Measurements from ENCODE around the gene SPTLC1.

SPTLC1 gene

GRCh38 chr9:92071634-92072033 lies 43.6 kb downstream of the SPTLC1 start:
- DNase-seq = no peak

- no peak for DNase-seq
Observed at GRCh38 chr9:92066168-92066567, 49.0 kb downstream of the SPTLC1 start.

GRCh38 chr9:92064711-92065110 lies 50.5 kb downstream of the SPTLC1 start:
- no peak for DNase-seq

GRCh38 chr9:92061184-92061583 lies 54.0 kb downstream of the SPTLC1 start:
- no peak for DNase-seq

GRCh38 chr9:92059661-92060060 lies 55.6 kb downstream of the SPTLC1 start:
- no peak for DNase-seq

- no peak for DNase-seq
Observed at GRCh38 chr9:92058723-92059444, 56.3 kb downstream of the SPTLC1 start.

GRCh38 chr9:92058026-92058425 lies 57.2 kb downstream of the SPTLC1 start:
- DNase-seq = no peak

- no peak for DNase-seq
Observed at GRCh38 chr9:92057226-92057625, 58.0 kb downstream of the SPTLC1 start.

GRCh38 chr9:92055624-92056023 lies 59.6 kb downstream of the SPTLC1 start:
- DNase-seq = no peak

- no peak for DNase-seq
Observed at GRCh38 chr9:92048924-92049625, 66.1 kb downstream of the SPTLC1 start.

GRCh38 chr9:92047500-92047899 lies 67.7 kb downstream of the SPTLC1 start:
- no peak for DNase-seq

- no peak for DNase-seq
Observed at GRCh38 chr9:92046676-92047075, 68.5 kb downstream of the SPTLC1 start.

- DNase-seq = no peak
Observed at GRCh38 chr9:92044936-92045335, 70.3 kb downstream of the SPTLC1 start.

GRCh38 chr9:92043002-92043401 lies 72.2 kb downstream of the SPTLC1 start:
- DNase-seq = no peak

GRCh38 chr9:92042260-92042659 lies 73.0 kb downstream of the SPTLC1 start:
- DNase-seq = no peak

- DNase-seq = no peak
Observed at GRCh38 chr9:92036756-92037155, 78.5 kb downstream of the SPTLC1 start.

GRCh38 chr9:92036411-92036746 lies 78.8 kb downstream of the SPTLC1 start:
- DNase-seq = no peak

- no peak for DNase-seq
Observed at GRCh38 chr9:92035687-92036410, 79.4 kb downstream of the SPTLC1 start.

- DNase-seq = no peak
Observed at GRCh38 chr9:92035146-92035545, 80.1 kb downstream of the SPTLC1 start.

- no peak for DNase-seq
Observed at GRCh38 chr9:92033991-92034390, 81.2 kb downstream of the SPTLC1 start.

- no peak for DNase-seq
Observed at GRCh38 chr9:92033307-92033706, 81.9 kb downstream of the SPTLC1 start.

- DNase-seq = no peak
Observed at GRCh38 chr9:92032891-92033290, 82.3 kb downstream of the SPTLC1 start.

- DNase-seq = no peak
Observed at GRCh38 chr9:92030367-92030766, 84.8 kb downstream of the SPTLC1 start.

GRCh38 chr9:92029553-92029952 lies 85.7 kb downstream of the SPTLC1 start:
- no peak for DNase-seq
